Measurements from ENCODE around the gene DHRS13.
"Not testable (repeated sequence)": the region's sequence is repeated elsewhere in the genome, so short reads cannot be mapped to it uniquely, and the experiment has no call there.

The DHRS13 gene

DNA sequence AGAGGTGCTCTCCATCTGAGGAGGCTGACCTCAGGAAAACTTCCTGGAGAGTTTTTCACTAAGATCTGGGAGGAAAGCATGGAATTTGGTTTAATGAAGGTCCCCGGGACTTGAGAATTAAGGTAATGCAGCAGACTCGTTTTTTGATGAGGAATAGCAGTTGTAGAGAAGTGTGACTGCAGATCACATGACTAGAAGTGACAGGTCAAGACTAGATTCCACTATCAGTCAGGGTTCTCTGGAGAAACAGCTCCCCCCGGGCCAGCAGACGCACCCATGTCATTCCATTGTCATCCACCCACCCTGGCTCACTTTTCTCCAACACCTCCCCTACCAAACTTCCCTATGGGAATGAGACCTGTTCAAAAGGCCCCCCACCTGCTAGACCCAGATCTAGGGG, 1.9 kb upstream of the DHRS13 start:
- no peak for DNase-seq

DNA sequence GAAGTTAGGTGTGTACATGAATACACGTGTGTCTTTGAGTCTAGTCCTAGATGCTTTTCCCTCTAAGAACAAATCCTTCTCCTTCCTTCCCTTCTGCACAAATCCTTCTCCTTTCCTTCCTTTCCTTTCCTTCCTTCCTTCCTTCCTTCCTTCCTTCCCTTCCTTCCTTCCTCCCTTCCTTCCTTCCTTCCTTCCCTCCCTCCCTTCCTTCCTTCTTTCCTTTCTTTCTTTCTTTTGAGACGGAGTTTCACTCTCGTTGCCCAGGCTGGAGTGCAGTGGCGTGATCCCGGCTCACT, 615 bp upstream of the DHRS13 start:
- not testable (repeated sequence) for DNase-seq

DNA sequence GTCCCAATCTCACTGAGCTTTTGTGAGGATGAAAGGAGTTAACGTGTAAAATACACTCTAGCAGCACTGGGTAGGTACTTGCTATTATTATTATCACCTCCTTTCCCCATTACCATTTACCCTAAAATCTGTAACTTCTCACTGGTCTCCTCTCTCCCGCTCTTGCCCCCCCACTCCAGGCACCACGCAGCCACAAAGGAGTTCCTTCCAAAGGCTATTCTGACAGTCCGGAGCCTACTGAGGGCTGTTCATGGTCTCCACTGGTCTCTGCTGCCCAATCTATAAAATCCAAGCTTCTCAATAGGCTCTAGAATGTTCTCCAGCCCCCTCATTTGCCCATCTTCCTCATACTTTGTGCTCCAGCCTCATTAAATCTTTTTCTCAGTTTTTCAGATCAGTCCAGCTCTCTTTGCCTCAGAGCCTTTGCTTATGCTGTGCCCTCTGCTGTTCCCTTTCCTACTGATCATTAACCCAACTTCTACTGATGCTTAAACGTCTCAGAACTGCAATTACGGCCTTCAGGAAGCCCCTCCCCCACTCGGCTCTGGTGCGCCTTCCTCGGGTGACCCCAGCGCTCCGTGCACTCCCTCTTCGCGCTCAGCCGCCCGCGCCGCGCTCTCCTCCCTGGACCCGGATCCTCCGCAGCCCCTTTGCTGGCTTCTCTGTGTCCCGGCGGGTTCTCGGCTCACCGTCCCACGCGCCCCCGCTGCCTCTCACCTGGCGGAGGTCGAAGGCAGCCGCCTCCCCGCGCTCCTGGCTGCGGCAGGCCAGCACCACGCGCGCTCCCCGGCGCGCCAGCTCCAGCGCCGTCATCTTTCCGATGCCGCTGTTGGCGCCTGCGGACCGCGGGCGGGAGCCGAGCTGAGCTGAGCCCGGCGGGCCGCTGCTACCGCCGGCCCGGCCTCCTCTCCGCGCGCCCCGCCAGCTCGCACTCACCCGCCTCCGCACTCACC, 737 bp downstream of the DHRS13 start:
- peak in 14 of 56 donors; percentile 16 to 70 (median 36) for DNase-seq

DNA sequence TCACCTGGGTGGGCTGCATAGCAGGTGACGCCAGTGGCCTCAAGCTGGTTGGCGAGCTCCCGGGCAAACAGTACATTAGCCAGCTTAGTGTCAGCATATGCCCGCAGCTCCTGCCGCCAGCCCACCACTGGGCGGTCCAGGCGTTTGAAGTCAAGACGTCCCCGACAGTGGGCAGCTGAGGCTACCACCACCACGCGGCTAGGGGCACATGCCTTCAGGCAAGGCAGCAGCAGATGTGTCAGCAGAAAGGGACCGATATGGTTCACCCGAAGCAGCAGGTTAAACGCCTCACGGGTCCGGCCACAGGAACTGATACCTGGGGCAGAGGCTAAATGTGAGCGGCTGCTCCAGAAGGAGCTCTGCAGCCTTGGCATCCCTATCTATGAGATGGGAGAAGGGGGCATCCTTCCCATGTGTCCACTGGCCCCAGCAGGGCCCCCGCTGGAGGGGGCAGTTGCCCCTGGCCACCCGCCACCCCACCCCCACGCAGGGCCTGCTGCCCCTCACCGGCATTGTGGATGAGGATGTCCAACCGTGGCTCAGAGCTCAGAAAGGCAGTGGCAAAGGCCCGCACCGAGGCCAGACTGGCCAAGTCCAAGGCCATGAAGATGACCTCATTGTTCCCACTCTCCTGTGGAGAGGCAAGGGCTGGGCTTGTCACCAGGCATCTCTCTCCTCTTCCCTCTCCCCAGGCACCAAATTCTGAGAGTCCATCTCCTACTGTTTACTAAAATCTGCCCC, 1.7 kb downstream of the DHRS13 start:
- DNase-seq, result no peak

DNA sequence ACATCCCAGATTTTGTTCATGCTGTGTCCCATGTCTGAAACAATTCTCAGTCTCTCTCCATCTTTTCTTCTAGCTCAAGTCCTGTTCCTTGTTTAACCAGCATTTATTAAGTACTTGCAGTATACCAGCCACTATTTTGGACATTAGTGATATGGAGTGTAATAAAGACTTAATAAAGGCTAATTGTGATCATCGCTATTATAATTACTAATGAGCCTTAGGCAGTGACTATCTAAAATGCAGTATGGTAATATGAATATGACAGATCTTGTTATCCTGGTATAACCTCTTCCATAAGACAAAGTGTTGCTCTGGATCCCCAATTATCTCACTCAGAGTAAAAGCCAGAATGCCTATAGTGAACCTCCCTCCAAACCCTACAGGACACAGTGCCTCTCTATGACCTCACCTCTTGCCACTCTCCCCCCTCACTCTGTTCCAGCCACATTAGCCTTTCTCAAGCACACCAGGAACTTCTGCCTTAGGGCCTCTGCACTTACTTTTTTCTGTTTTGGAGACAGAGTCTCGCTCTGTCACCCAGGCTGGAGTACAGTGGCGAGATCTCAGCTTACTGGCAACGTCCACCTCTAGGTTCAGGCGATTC, 3.6 kb downstream of the DHRS13 start:
- DNase-seq, result no peak

DNA sequence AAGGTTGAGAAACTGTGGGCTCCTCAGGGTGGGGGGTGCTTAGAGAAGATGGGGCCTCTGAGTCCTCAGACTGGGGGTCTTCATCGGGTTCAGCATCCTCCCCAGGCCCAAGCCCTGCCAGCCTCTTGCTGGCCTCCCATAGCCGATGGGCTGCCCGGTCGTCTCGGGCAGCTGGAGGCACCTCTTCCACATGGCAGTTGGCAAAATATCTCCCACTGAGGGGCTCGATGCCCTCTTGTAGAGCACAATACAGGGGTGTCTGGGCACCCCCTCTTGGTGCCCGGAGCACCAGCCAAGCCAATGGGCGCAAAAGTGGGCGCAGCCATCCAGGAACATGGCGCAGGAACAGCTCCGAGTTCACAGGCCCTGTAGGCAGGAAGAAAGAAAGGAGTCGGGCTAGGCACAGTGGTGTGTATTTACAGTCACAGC, 4.3 kb downstream of the DHRS13 start:
- no peak for DNase-seq

DNA sequence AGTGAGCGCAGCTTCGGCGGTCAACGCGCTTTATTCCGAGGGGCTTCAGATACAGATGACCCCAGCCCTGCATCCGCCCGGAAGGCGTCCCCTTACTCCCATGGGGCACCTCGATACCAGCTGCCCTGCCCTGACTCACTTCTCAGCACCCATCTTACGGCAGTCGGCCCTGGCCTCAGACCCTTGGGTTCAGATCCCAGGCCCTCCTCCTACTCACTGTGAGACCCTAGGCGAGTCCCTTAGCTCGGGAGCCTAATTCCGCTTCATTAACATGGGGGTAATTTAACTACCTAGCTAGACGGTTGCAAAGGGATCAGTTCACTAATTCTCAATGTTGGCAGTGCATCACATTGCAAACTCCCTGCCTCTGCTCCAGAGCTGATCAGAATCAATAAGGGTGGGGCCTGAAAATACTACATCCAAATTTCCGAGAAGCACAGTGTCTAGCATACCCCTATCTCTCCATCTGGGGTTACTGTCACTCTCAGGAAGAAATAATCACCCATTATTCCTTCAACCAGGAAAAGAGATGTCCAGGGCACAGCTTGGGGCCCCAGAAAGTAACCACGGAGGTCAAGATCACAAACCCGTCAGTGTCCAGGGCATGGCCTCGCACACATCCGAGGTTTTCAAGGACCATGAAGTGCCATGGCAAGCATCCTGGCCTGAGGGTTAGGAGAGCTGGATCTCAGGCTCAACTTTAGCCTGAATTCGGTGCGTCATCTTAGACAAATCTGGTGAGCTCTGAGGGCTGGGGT, 4.9 kb downstream of the DHRS13 start:
- peak in 1 of 56 donors; percentile 50 for DNase-seq

DNA sequence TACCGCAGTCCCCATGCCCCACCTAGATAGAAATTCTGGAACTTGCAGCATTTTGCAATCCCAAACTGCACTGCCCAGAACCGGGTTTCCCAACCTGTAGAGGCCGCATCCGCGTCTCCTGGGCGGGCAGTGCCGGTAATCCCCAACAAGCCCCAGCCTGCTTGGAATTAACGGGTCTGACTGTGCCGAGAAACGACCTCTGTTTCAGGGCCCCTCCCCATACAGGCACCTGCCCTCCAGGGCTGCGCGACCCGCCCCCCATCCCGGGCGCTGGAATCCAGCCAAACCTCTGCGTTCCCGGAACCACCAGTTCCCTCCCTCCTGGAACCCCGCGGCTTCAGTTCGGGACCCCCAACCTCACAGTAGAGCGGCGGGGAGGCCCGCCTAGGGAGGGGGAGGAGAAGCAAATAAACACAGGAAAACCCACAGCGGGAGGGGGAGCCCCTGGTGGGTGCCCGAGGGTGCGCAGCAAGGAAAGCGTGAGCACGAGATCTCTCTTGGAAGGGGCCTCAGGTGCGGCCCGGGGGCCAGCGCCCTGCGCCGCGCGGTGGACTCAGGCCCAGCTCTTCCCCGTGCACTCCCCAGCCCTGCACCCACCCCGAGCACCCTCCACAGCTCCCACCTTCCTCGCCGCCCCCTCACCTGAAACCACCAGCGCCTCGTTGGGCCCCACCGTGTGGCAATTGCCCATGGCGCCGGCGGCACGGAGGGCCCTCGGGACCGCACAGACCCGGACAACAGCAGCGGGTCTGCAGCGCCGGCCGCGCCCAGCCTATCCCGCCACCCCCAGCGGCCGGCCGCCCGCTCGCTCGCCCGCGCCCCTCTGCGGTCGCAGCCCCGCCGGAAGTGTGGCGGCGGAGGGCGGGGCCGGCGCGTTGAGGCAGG, 5.8 kb downstream of the DHRS13 start, which contains the start of gene FLOT2:
Gene FLOT2 (minus strand): TSS at position 850 of the 885 bp plus-strand sequence. CDS start 159 bp downstream, at position 691.
- DNase-seq, result peak in 36 of 56 donors; percentile 30 to 73 (median 51)

DNA sequence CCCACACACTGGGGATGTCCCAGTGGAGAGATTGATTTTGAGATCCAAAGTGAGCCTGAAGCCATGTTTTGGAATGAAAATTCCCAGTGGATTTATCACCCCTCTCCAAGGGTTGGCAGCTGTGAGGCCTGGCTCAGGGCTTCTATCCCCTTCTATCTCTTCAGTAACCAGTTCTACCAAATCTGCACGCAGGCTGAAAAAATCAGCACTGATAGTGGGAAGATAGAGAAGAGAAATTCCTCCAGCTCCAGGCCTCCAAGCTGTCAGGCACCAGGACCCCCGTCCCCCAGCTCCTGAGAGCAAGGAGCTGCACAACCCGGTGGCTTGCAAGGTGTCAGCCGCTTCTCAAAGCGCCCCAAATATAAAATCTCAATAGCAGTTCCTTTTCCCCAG, 6.4 kb downstream of the DHRS13 start:
- peak in 1 of 56 donors; percentile 41 for DNase-seq

DNA sequence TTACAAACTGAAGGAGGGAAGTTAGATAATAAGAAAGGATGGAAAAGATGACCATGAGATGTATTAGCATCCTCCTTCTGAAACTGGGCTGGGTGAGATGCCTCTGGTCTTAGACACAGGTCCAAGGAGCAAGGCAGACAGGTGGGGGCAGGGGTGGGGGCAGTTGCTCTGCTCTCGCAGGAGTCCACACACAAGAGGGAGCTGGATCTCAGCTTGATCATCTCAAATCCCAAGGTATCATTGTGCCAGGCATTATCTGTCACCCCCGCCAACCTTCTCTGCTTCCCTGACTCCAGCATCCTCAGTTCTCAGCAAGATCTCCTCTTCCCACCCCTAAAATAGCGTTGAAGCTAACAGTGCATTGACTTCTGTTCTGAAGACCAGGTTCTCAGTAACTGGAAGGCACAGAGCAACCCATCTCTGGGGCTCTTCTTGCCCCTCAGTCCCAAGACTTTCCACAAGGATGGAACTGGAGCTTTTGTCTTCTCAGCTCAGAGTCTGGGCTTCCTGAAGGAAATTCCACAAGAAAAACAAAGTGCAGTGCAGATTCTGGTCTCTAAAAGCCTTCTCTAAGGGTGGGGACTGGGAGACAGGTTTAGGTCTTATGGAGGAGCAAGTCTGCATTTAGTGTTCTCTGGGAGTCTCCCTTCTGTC, 7.0 kb downstream of the DHRS13 start:
- DNase-seq, result no peak

DNA sequence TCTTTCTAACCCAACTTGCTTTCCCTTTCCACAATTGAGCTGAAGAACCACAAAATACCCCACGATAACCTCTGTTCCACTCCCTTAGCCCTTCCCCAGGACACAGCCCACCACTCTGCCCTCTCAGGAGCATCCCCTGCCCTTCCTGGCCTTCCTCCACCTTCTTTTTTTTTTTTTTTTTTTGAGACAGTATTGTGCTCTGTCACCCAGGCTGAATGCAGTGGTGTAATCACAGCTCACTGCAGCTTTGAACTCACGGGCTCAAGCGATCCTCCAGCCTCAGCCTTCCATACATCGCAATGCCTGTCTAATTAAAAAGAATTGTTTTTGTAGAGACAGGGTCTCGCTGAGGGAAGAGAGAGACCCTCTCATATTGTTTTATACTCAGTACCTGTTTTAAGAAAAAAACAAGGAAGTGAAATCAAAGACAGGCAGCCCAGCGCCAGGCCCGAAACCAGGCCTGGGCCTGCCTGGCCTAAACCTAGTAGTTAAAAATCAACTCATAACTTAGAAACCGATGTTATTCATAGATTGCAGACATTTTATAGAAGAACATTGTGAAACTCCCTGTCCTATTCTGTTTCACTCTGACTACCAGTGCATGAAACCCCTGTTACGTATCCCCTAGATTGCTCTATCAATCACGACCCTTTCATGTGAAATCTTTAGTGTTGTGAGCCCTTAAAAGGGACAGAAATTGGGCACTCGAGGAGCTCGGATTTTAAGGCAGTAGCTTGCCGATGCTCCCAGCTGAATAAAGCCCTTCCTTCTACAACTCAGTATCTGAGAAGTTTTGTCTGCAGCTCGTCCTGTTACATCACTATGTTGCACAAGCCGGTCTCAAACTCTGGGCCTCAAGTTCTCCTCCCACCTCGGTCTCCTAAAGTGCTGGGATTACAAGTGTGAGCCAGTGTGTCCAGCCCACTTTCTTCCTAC, 9.4 kb downstream of the DHRS13 start:
- DNase-seq, result not testable (repeated sequence)

DNA sequence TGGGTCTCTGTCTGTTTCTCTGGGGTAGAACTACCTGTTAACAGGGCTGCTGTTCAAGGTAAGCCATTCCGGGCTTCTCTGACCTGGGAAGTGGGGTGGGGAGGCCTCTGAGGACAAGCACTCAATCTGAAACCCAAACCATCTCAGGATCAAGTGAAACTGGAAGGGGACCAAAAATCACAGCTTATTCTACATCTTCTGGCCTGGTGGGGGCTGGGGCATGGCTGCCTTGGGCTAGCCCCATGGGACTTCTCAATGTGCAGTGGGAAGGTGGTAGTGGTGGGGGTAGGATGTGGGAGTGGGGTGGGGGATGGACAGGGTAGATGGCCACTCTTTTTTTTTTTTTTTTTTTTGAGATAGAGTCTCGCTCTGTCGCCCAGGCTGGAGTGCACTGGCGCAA, 10.9 kb downstream of the DHRS13 start:
- DNase-seq, result no peak

DNA sequence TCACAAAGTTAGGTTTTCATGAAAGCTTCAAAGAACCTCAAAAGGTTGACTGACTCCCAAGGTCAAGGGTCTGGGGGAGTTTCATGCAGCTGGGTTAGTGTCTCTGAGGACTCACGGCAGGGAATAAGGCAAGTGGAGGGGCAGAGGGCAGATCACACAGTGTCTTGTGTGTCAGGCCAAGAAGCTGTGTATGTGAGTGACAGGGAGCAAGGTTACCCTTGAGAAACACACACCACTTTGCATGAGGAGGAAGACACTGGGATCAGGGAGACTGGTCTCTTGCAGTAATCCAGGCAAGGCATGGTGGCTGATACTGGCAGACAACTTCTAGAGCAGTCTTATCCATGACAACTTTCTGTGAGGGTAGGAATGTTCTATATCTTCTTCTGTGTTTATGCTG, 11.7 kb downstream of the DHRS13 start:
- no peak for DNase-seq

DNA sequence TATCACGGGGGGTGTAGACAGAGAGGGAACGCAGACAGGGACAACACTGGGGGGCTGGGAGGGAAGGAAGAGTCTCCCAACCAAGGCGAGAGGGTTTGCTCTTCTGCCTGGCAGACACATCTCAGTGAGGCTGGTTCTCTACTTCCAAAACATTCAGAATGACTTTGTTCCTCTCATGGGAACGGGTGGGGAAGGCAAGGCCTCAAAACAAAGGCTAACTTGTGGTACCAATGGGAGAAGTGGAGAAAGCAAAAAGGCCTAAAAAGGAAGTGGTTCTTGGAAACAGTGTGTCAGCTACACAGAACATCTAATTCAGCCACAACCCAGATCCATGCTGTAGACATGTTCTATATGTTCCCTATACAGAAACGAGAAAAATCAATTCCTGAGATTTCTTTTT, 12.9 kb downstream of the DHRS13 start:
- no peak for DNase-seq

DNA sequence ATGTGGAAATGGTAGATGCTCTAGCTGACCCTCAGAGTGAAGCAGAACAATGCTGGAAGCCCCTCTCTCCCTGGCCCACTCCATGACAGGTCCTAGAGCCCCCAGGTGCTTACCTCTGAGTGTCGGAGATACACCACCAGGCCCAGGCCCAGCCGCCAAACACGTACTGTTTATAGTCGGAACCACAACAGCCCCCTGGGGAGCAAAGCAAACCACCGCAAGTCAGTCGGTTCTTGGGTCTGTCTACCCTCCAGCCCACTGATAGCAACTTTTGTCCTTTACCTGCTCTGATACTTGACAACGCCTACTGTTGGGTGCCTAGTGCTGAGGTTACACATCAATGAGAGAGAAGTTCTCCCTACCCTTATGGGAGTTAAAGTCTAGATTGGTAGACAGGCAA, 14.0 kb downstream of the DHRS13 start:
- no peak for DNase-seq

DNA sequence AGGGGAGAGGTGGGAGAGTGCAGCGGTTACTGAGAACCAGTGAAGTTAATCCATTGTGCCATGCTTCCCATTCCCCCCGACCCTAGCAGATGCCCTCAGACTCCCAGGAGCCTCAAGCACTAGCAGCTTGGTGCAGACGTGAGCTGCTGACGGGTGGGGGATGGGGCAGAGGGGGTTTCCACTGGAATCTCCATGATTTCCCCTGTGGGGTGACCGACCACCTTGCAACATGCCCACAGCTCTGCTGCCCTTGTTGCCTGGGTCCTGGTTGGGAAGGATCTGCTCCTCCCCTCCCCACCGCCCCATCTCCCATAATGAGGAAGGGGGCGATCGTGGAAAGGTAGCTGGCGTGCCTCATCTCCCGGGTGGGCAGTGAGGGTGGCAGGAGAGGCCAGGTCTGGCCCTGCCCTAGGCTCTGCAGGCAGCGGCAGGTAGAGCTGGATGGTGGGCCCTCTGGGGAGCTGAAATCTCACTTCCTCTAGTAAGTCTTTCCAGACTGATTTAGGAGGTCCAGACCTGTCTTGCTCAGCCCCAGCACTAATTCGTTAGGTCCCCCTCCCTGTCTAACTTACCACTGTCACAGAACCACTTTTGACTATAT, 14.9 kb downstream of the DHRS13 start:
- no peak for DNase-seq

DNA sequence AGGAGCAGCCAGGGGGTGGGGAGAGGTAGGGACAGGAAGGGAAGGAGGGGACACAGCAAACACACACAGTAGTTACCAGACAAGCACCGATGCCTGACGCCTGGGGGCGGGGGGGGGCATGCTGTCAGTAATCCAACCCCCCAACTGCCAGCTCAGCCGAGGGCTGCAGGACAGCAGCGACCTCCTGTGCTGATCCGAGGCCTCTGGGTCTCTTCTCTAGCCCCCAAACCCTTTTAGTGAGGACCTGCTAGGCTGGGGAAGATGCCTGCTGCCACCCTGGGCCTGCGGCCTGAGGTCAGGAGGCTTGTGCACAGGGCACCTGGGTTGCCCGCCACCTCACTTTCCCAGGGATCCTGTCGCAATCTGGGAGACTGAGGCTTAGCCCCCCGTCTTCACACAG, 16.9 kb downstream of the DHRS13 start:
- no peak for DNase-seq

DNA sequence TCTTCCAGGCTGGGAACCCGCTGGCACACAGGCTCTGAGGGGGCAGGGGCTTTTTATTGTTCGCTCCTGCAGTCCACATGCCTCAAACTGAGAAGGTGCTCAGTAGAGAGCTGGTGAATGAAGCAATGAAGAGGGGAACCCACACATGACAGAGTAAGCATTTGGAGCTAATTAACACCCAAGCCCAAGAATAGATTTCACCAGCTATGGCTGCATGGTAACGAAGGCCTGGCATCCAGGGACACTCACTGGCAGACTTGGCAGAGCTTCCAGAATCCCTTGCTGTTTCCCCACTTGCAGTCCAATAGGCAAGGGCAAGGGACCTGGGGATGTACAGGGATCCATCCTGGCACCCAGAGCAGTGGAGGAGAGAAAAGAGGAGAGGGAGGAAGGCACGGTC, 17.5 kb downstream of the DHRS13 start:
- DNase-seq, result no peak

Data from nucleus accumbens (tissue), 56 donors.